ENCODE measurements around the gene UBE2S. TPM values are rescaled to one million over a fixed set of nuclear protein-coding genes. Genes with fewer than 3 reads are reported as not detected.

The UBE2S gene
- polyA plus RNA-seq, 1 experiment: 28.9 TPM

GRCh38 chr19:55377356-55378131, 30.0 kb downstream of the UBE2S start:
- Histone ChIP-seq H3K9me3 (ENCODE audit: control insufficient read depth, insufficient read depth, low read length) (no peaks in the 10 kb centered on the region; the same call in 1 of the 2 replicates), H3K4me3 (ENCODE audit: low read depth, low read length) (no peak overlapping the region), H3K27ac (ENCODE audit: low read depth, low read length) (no peak overlapping the region), H3K27me3 (ENCODE audit: control insufficient read depth, insufficient read depth, low read length) (no peaks in the 10 kb centered on the region)
- no peak for DNase-seq (ENCODE audit: low read depth, low spot score)
- TF ChIP-seq CTCF (IDR thresholded peaks at IDR 0.05; ENCODE audit: low read depth, low read length): no peak
- CTCF ChIA-PET: no interaction called here
- POLR2A ChIA-PET: no interaction called here

- no peak for TF ChIP-seq CTCF (IDR thresholded peaks at IDR 0.05; ENCODE audit: low read depth, low read length)
- no peaks in the 10 kb centered on the region; the same call in 1 of the 2 replicates for H3K9me3 ChIP-seq (ENCODE audit: control insufficient read depth, insufficient read depth, low read length)
- POLR2A ChIA-PET: no interaction called here
- no peak for DNase-seq (ENCODE audit: low read depth, low spot score)
- no peaks in the 10 kb centered on the region for H3K27me3 ChIP-seq (ENCODE audit: control insufficient read depth, insufficient read depth, low read length)
- H3K4me3 ChIP-seq (ENCODE audit: low read depth, low read length): no peak within 1 kb of the TSS
- H3K27ac ChIP-seq (ENCODE audit: low read depth, low read length): no peak within 1 kb of the TSS
- CTCF ChIA-PET: interaction anchor here (1.4 kb wide), 1 partner anchor 91 kb away, joined by 4 read pairs; no protein-coding TSS in a partner anchor
Observed at GRCh38 chr19:55376241-55376933, 31.2 kb downstream of the UBE2S start, which contains the start of gene TMEM190. TSS of gene TMEM190 (plus strand) at chr19:55376826. CDS start at chr19:55376854, 28 bp downstream.

- no peak for TF ChIP-seq CTCF (IDR thresholded peaks at IDR 0.05; ENCODE audit: low read depth, low read length)
- POLR2A ChIA-PET: interaction anchor here (0.9 to 1.5 kb wide), 2 partner anchors 10 to 15 kb away, joined by 3 to 4 read pairs; partner anchors contain the start of gene TMEM238
- CTCF ChIA-PET: no interaction called here
- Histone ChIP-seq H3K9me3 (ENCODE audit: control insufficient read depth, insufficient read depth, low read length) (no peaks in the 10 kb centered on the region; the same call in 1 of the 2 replicates), H3K27me3 (ENCODE audit: control insufficient read depth, insufficient read depth, low read length) (no peaks in the 10 kb centered on the region), H3K4me3 (ENCODE audit: low read depth, low read length) (no peak overlapping the region), H3K27ac (ENCODE audit: low read depth, low read length) (peak overlapping the region; percentile 87)
- peak; percentile 53 for DNase-seq (ENCODE audit: low read depth, low spot score)
Observed at GRCh38 chr19:55373993-55374757, 33.4 kb downstream of the UBE2S start.

GRCh38 chr19:55373306-55373992, 34.1 kb downstream of the UBE2S start:
- Histone ChIP-seq H3K9me3 (ENCODE audit: control insufficient read depth, insufficient read depth, low read length) (no peaks in the 10 kb centered on the region; the same call in 1 of the 2 replicates), H3K4me3 (ENCODE audit: low read depth, low read length) (no peak overlapping the region), H3K27ac (ENCODE audit: low read depth, low read length) (peak overlapping the region; percentile 87), H3K27me3 (ENCODE audit: control insufficient read depth, insufficient read depth, low read length) (no peaks in the 10 kb centered on the region)
- no peak for TF ChIP-seq CTCF (IDR thresholded peaks at IDR 0.05; ENCODE audit: low read depth, low read length)
- ChIA-PET POLR2A (interaction anchor here (0.8 to 2.1 kb wide), 8 partner anchors 9 to 63 kb away, joined by 3 to 13 read pairs (median 4); partner anchors contain the start of genes TMEM238 and UBE2S), CTCF (interaction anchor here (1.6 kb wide), 1 partner anchor 72 kb away, joined by 3 read pairs; no protein-coding TSS in a partner anchor)
- DNase-seq (ENCODE audit: low read depth, low spot score): no peak
